Subcutaneous abdominal adipose tissue (tissue), 5 donors: ENCODE measurements around the gene PIM1.
A peak's percentile ranks its signal among the peaks of the same experiment; 100 is the strongest.

Experiments used
- H3K27ac ChIP-seq: one replicate; pipeline ENCODE4 v1.7.0; 2013; ENCODE audit warnings: low read depth, mild to moderate bottlenecking, inconsistent platforms, low read length, moderate library complexity
- H3K27me3 ChIP-seq, 5 donors: one replicate each; pipeline ENCODE4 v1.7.0; 2013; ENCODE audit warnings: low read length in 5 of 5, inconsistent platforms in 1 of 5; ENCODE audit not compliant: control insufficient read depth in 5 of 5, insufficient read depth in 4 of 5
- H3K36me3 ChIP-seq, 5 donors: one replicate each; pipeline ENCODE4 v1.7.0; 2013; ENCODE audit warnings: low read length in 5 of 5; ENCODE audit not compliant: control insufficient read depth in 5 of 5, insufficient read depth in 5 of 5
- H3K4me1 ChIP-seq, 5 donors: one replicate each; pipeline ENCODE4 v1.7.0; 2013; ENCODE audit warnings: low read length in 5 of 5, mild to moderate bottlenecking in 3 of 5, moderate library complexity in 1 of 5; ENCODE audit not compliant: control insufficient read depth in 5 of 5, insufficient read depth in 5 of 5
- H3K4me3 ChIP-seq, 5 donors: one replicate each; pipeline ENCODE4 v1.7.0; 2013; ENCODE audit warnings: low read length in 5 of 5, low read depth in 1 of 5
- H3K9ac ChIP-seq, 5 donors: one replicate each; pipeline ENCODE4 v1.7.0; 2013; ENCODE audit warnings: low read length in 5 of 5, mild to moderate bottlenecking in 4 of 5, moderate library complexity in 3 of 5
- H3K9me3 ChIP-seq, 5 donors: one replicate each; pipeline ENCODE4 v1.7.0; 2013; ENCODE audit warnings: low read length in 5 of 5; ENCODE audit not compliant: control insufficient read depth in 5 of 5
- donor health status: healthy.
- donor health status: healthy.
- donor health status: healthy.
- donor health status: healthy.
- donor health status: healthy.

The PIM1 gene

GRCh38 chr6:37221585-37222124 lies 51.7 kb downstream of the PIM1 start:
- Histone ChIP-seq H3K9ac (peak overlapping the region in 2 of 5 donors; percentile 58 to 77), H3K9me3 (no peaks in the 10 kb centered on the region), H3K36me3 (no peaks in the 10 kb centered on the region), H3K4me3 (peak overlapping the region; percentile 45 to 87 (median 77)), H3K27me3 (no peaks in the 10 kb centered on the region), H3K27ac (no peak overlapping the region), H3K4me1 (peaks cover 0 to 14% (median 12%) of the 10 kb centered on the region in 5 donors)

- Histone ChIP-seq H3K36me3 (no peaks in the 10 kb centered on the region), H3K9me3 (no peaks in the 10 kb centered on the region), H3K27ac (no peak overlapping the region), H3K4me1 (peaks cover 0 to 14% (median 12%) of the 10 kb centered on the region in 5 donors), H3K27me3 (no peaks in the 10 kb centered on the region), H3K4me3 (peak overlapping the region; percentile 45 to 87 (median 77)), H3K9ac (peak overlapping the region in 4 of 5 donors; percentile 32 to 77 (median 46))
Observed at GRCh38 chr6:37222125-37222967, 52.4 kb downstream of the PIM1 start.

GRCh38 chr6:37222992-37223391 lies 53.0 kb downstream of the PIM1 start:
- Histone ChIP-seq H3K36me3 (no peaks in the 10 kb centered on the region), H3K27ac (no peak overlapping the region), H3K9me3 (no peaks in the 10 kb centered on the region), H3K27me3 (no peaks in the 10 kb centered on the region), H3K4me1 (peaks cover 0 to 14% (median 12%) of the 10 kb centered on the region in 5 donors), H3K9ac (peak overlapping the region in 2 of 5 donors; percentile 35 to 77), H3K4me3 (peak overlapping the region; percentile 22 to 87 (median 77))
